H1 (cell line): ENCODE data around the gene TRABD. TPM values are rescaled to one million over a fixed set of nuclear protein-coding genes. Genes with fewer than 3 reads are reported as not detected.

Source experiments
- CTCF ChIA-PET: fragments of 300-600 bp; sonication (Branson Sonifier 250); formaldehyde crosslinking; loops from one replicate; lab custom pipeline; 2021; ENCODE audit not compliant: partially characterized antibody; lab: Charles Lee
- POLR2A ChIA-PET: fragments of 300-600 bp; sonication (Branson Sonifier 250); formaldehyde crosslinking; loops from one replicate; lab custom pipeline; 2021; ENCODE audit warnings: inconsistent platforms; ENCODE audit not compliant: partially characterized antibody; lab: Charles Lee
- DNase-seq, 2 experiments: peaks; one replicate each; pipeline versions ENCODE4 v3.0.0 to v3.0.0-alpha.2; 2010 to 2022; ENCODE audit warnings: low spot score in 2 of 2, low read depth in 1 of 2, mixed read lengths in 1 of 2
- FAIRE-seq: peaks from 2 replicates; lab custom pipeline; 2011; peaks lifted over from hg19 to GRCh38; lab: Jason Lieb, UNC
- H2AFZ ChIP-seq: 2 replicates; pipeline ENCODE4 v1.8.1; 2012; ENCODE audit warnings: low read length, inconsistent platforms
- H2AK5ac ChIP-seq: 2 replicates; pipeline ENCODE4 v1.6.1; 2013; ENCODE audit warnings: low read depth, low read length
- H2BK120ac ChIP-seq: replicated peaks from 2 replicates; pipeline ENCODE3; 2013; ENCODE audit warnings: low read depth, low read length, inconsistent platforms
- H2BK12ac ChIP-seq: 2 replicates; pipeline ENCODE4 v1.6.1; 2013; ENCODE audit warnings: low read depth, low read length
- H2BK15ac ChIP-seq: 2 replicates; pipeline ENCODE4 v1.6.1; 2013; ENCODE audit warnings: low read length
- H2BK20ac ChIP-seq: 2 replicates; pipeline ENCODE4 v1.6.1; 2013; ENCODE audit warnings: low read length
- H2BK5ac ChIP-seq: 2 replicates; pipeline ENCODE4 v1.6.1; 2013; ENCODE audit warnings: low read depth, low read length
- H3K14ac ChIP-seq: 2 replicates; pipeline ENCODE4 v1.6.1; 2013; ENCODE audit warnings: inconsistent platforms; ENCODE audit not compliant: insufficient read length
- H3K18ac ChIP-seq: 2 replicates; pipeline ENCODE4 v1.6.1; 2013; ENCODE audit warnings: low read length; ENCODE audit errors: extremely low read depth
- H3K23ac ChIP-seq: 2 replicates; pipeline ENCODE4 v1.6.1; 2013; ENCODE audit warnings: inconsistent platforms; ENCODE audit not compliant: insufficient read length
- H3K23me2 ChIP-seq: 2 replicates; pipeline ENCODE4 v1.6.1; 2013; ENCODE audit warnings: low read depth, low read length
- H3K27ac ChIP-seq: 2 replicates; pipeline ENCODE4 v1.6.1; 2011; ENCODE audit warnings: low read depth, low read length, inconsistent platforms
- H3K27me3 ChIP-seq, 4 experiments: replicated peaks in 1 of 4; 1 replicate in 1 of 4; 2 replicates in 3 of 4; pipeline versions ENCODE4 v1.6.1 to v1.8.1; 2011 to 2013; ENCODE audit warnings: low read length in 3 of 4, mild to moderate bottlenecking in 3 of 4, inconsistent platforms in 2 of 4, mixed read lengths in 2 of 4, moderate library complexity in 1 of 4; ENCODE audit not compliant: control insufficient read depth in 3 of 4, insufficient read depth in 3 of 4; ENCODE audit errors: extremely low read depth in 1 of 4
- H3K36me3 ChIP-seq, 4 experiments: 2 replicates each; pipeline versions ENCODE4 v1.6.1 to v1.8.1; 2011 to 2013; ENCODE audit warnings: mild to moderate bottlenecking in 4 of 4, low read length in 3 of 4, moderate library complexity in 2 of 4, control low read depth in 1 of 4, inconsistent platforms in 1 of 4; ENCODE audit not compliant: insufficient read depth in 4 of 4, control insufficient read depth in 2 of 4
- H3K4ac ChIP-seq: replicated peaks from 2 replicates; pipeline ENCODE3; 2013; ENCODE audit warnings: low read length, low read depth, mixed read lengths, inconsistent platforms; ENCODE audit not compliant: insufficient read length
- H3K4me1 ChIP-seq, 4 experiments: replicated peaks in 1 of 4; 1 replicate in 1 of 4; 2 replicates in 3 of 4; pipeline versions ENCODE4 v1.6.1 to v1.8.1; 2011 to 2013; ENCODE audit warnings: low read length in 3 of 4, inconsistent platforms in 2 of 4, mixed read lengths in 1 of 4; ENCODE audit not compliant: insufficient read depth in 4 of 4, control insufficient read depth in 3 of 4
- H3K4me2 ChIP-seq, 2 experiments: 2 replicates each; pipeline versions ENCODE4 v1.6.1 to v1.8.1; 2011 to 2013; ENCODE audit warnings: low read depth in 2 of 2, low read length in 2 of 2, control low read depth in 1 of 2, inconsistent platforms in 1 of 2, mild to moderate bottlenecking in 1 of 2; ENCODE audit not compliant: insufficient read depth in 1 of 2
- H3K4me3 ChIP-seq, 4 experiments: fragments of 200-600, 300-600 bp in 1 of 4; sonication (generic), shearing (Covaris generic), sonication (Bioruptor Twin) in 1 of 4; 2 replicates each; pipeline versions ENCODE4 v1.5.1 to v1.8.1; 2011 to 2016; ENCODE audit warnings: low read length in 4 of 4, low read depth in 3 of 4, control low read depth in 2 of 4, inconsistent platforms in 2 of 4, mild to moderate bottlenecking in 2 of 4, mixed read lengths in 1 of 4, moderate library complexity in 1 of 4; ENCODE audit not compliant: insufficient read depth in 2 of 4; ENCODE audit errors: extremely low read depth in 1 of 4
- H3K56ac ChIP-seq: replicated peaks from 2 replicates; pipeline ENCODE3; 2013; ENCODE audit warnings: low read depth, mild to moderate bottlenecking, mixed read lengths, low read length, inconsistent platforms; ENCODE audit not compliant: insufficient read length
- H3K79me1 ChIP-seq: 2 replicates; pipeline ENCODE4 v1.6.1; 2013; ENCODE audit warnings: low read depth, low read length, control low read depth
- H3K79me2 ChIP-seq, 2 experiments: 2 replicates each; pipeline versions ENCODE4 v1.6.1 to v1.8.1; 2012 to 2013; ENCODE audit warnings: low read length in 2 of 2, mild to moderate bottlenecking in 2 of 2, inconsistent platforms in 1 of 2; ENCODE audit not compliant: insufficient read depth in 2 of 2, control insufficient read depth in 1 of 2
- H3K9ac ChIP-seq, 4 experiments: replicated peaks in 1 of 4; 1 replicate in 1 of 4; 2 replicates in 3 of 4; pipeline versions ENCODE4 v1.6.1 to v1.8.1; 2011 to 2013; ENCODE audit warnings: low read depth in 3 of 4, low read length in 3 of 4, control low read depth in 2 of 4, mild to moderate bottlenecking in 2 of 4, moderate library complexity in 2 of 4, inconsistent platforms in 1 of 4; ENCODE audit errors: extremely low read depth in 1 of 4
- H3K9me3 ChIP-seq, 2 experiments: 2 replicates each; pipeline versions ENCODE4 v1.6.1 to v1.8.1; 2012 to 2013; ENCODE audit warnings: mild to moderate bottlenecking in 2 of 2, moderate library complexity in 2 of 2, control low read depth in 1 of 2, inconsistent platforms in 1 of 2, low read depth in 1 of 2, low read length in 1 of 2, mixed read lengths in 1 of 2; ENCODE audit not compliant: insufficient read depth in 2 of 2
- H4K20me1 ChIP-seq, 2 experiments: replicated peaks in 1 of 2; 2 replicates each; pipeline versions ENCODE3 to v1.8.1; 2011 to 2013; ENCODE audit warnings: inconsistent platforms in 2 of 2, low read length in 2 of 2, mild to moderate bottlenecking in 1 of 2; ENCODE audit not compliant: insufficient read depth in 2 of 2, control insufficient read depth in 1 of 2
- H4K5ac ChIP-seq: 2 replicates; pipeline ENCODE4 v1.6.1; 2013; ENCODE audit warnings: low read length, low read depth, mixed read lengths, inconsistent platforms; ENCODE audit not compliant: insufficient read length
- H4K8ac ChIP-seq: 2 replicates; pipeline ENCODE4 v1.8.0; 2013; ENCODE audit warnings: mild to moderate bottlenecking, moderate library complexity, low read length, inconsistent platforms; ENCODE audit not compliant: insufficient read depth; ENCODE audit errors: extremely low read depth
- H4K91ac ChIP-seq: replicated peaks from 2 replicates; pipeline ENCODE3; 2013; ENCODE audit warnings: low read length, mixed read lengths, inconsistent platforms; ENCODE audit not compliant: insufficient read length
- CTCF ChIP-seq, 3 experiments: IDR thresholded peaks; 1 replicate in 2 of 3; 2 replicates in 1 of 3; pipeline versions ENCODE4 v1.5.1 to v1.6.1; 2011; ENCODE audit warnings: low read length in 3 of 3, mild to moderate bottlenecking in 3 of 3, inconsistent platforms in 2 of 3, low read depth in 1 of 3, moderate library complexity in 1 of 3; ENCODE audit not compliant: insufficient read depth in 1 of 3; ENCODE audit errors: control extremely low read depth in 1 of 3
- RAD21 ChIP-seq, 2 experiments: IDR thresholded peaks in 1 of 2; conservative IDR thresholded peaks in 1 of 2; 2 replicates each; pipeline ENCODE4 v1.6.1; 2011; ENCODE audit warnings: low read depth in 2 of 2, low read length in 2 of 2, improper control_type of control experiment in 1 of 2, inconsistent platforms in 1 of 2, mild to moderate bottlenecking in 1 of 2, moderate library complexity in 1 of 2
- TEAD4 ChIP-seq: IDR thresholded peaks from 2 replicates; pipeline ENCODE4 v1.6.1; 2012; ENCODE audit warnings: low read depth, low read length, inconsistent platforms, mixed read lengths
- WGBS, 2 experiments: shearing (Covaris generic) in 1 of 2; methylation state at CpG; one replicate each; pipeline versions ENCODE4 v1.1.6 to v1.1.7; 2013 to 2015; ENCODE audit warnings: low lambda C conversion rate in 2 of 2, mixed read lengths in 2 of 2, inconsistent platforms in 1 of 2, low coverage in 1 of 2, missing lambda C conversion rate in 1 of 2; ENCODE audit not compliant: insufficient replicate concordance in 2 of 2, insufficient coverage in 1 of 2, insufficient read length in 1 of 2; ENCODE audit errors: extremely low coverage in 1 of 2, missing lambda C conversion rate in 1 of 2; 5-methylcytosine and 5-hydroxymethylcytosine counted together
- polyA plus RNA-seq, 7 experiments: library from polyadenylated mRNA; depleted of rRNA in 3 of 7; stranded (reverse) in 5 of 7; unstranded in 2 of 7; fragments of >200 nt in 5 of 7; fragments of 200-250 nt in 2 of 7; gene quantifications; 1 replicate in 5 of 7; 2 replicates in 1 of 7; 4 replicates in 1 of 7; pipeline versions ENCODE4 v1.2.1 to v1.2.3, GENCODE V29; 2011 to 2013; ENCODE audit warnings: missing spikeins in 2 of 7, mixed read lengths in 2 of 7
- total RNA-seq: library from RNA; stranded (reverse); fragmentation: NEBNext Ultra II Directional; extraction: Animal tissue kit (Norgen Biotek cat#: 25700); gene quantifications from 2 replicates; pipeline ENCODE4 v1.2.1, GENCODE V29; 2021

The TRABD gene
- total and polyA plus RNA-seq, 2 of the 8 experiments (the other 6 are each of a cell fraction or from before 2014, with no cell fraction given), result 44.2 to 57.5 TPM

- Histone ChIP-seq H3K18ac (no peak overlapping the region), H2BK15ac (no peak overlapping the region), H3K14ac (no peak overlapping the region), H4K5ac (no peak overlapping the region), H4K8ac (no peak overlapping the region), H3K4me1 (no peaks in the 10 kb centered on the region; a peak in 2 of 7 replicates), H3K27ac (no peak overlapping the region), H3K23ac (no peak overlapping the region), H3K9ac (no peak overlapping the region), H3K23me2 (no peaks in the 10 kb centered on the region), H3K4ac (no peak overlapping the region), H4K20me1 (peaks cover 0 to 2% of the 10 kb centered on the region in 2 experiments), H3K4me3 (no peak overlapping the region), H3K56ac (no peak overlapping the region), H3K4me2 (no peak overlapping the region), H2BK12ac (no peak overlapping the region), H2BK5ac (no peak overlapping the region), H2BK20ac (no peak overlapping the region), H2AFZ (no peak overlapping the region), H4K91ac (no peak overlapping the region), H2BK120ac (no peak overlapping the region), H3K27me3 (0 out of 7 replicates have a peak, but pooled peaks cover 0 to 1% (median 0%) of the 10 kb centered on the region in 4 experiments), H3K9me3 (no peaks in the 10 kb centered on the region), H2AK5ac (no peak overlapping the region), H3K79me2 (no peaks in the 10 kb centered on the region), H3K36me3 (no peaks in the 10 kb centered on the region), H3K79me1 (no peaks in the 10 kb centered on the region)
- CTCF ChIA-PET, result interaction anchor here (0.7 to 3.0 kb wide), 33 partner anchors 9 to 375 kb away, joined by 3 to 12 read pairs (median 4); partner anchors contain the start of genes HDAC10 and MLC1
- POLR2A ChIA-PET, result interaction anchor here (0.6 to 1.2 kb wide), 3 partner anchors 29 to 404 kb away, joined by 3 to 4 read pairs (median 3); partner anchors contain the start of gene KLHDC7B
- TF ChIP-seq TEAD4 (no peak), RAD21 (IDR thresholded peaks at IDR 0.05 in 1 of 2, conservative IDR thresholded peaks at IDR 0.05 in 1 of 2; ENCODE audit: low read depth in 2 of 2, low read length in 2 of 2) (peak; percentile 10 to 34; a peak in 2 of 4 replicates), CTCF (IDR thresholded peaks at IDR 0.05; ENCODE audit: control extremely low read depth in 1 of 3, insufficient read depth in 1 of 3, low read depth in 1 of 3, low read length in 3 of 3) (peak; percentile 36 to 69 (median 56))
- DNase-seq, result peak in 1 of 2 experiments; percentile 58
- WGBS, 2 experiments, result 53% methylated on average over 11 of the region's 11 CpGs; no CpG with 5 or more reads in 1 of the 2 experiments
- no peak for FAIRE-seq
These were observed 43.8 kb upstream of the TRABD start for GRCh38 chr22:50141891-50142363.
